Lower leg skin (tissue), 3 donors: ENCODE results near the gene CEP350.

Experiments used
- POLR2A ChIP-seq, 2 donors: fragments of 450-650 bp; IDR thresholded peaks; one replicate each; pipeline ENCODE4 v1.6.1; 2016 to 2017; ENCODE audit warnings: antibody characterized with exemption in 2 of 2, mild to moderate bottlenecking in 1 of 2, moderate library complexity in 1 of 2
- TF ChIP-seq, protein P1 (sequence below), 3 donors: fragments of 450-650 bp; IDR thresholded peaks; one replicate each; pipeline ENCODE4 v1.5.1; 2016; ENCODE audit warnings: antibody characterized with exemption in 3 of 3, mild to moderate bottlenecking in 3 of 3, moderate library complexity in 2 of 3

DNA sequence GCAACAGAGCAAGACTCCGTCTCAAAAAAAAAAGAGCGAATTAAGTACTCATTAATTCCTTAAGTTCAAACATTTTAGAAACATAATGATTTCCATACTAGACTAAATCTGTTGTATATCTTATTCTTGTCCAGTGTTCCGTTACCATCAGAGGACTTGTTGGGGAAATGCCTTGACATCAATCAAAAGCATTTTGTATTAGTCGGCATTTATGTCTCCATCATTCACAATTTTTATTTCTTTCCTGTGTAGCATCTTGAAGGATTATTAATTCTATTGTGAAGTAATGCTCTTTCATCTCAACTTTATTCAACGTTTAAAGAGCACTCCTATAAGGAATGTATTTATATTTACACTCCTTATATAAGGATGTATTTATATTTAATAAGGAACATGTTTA, 117.1 kb downstream of the CEP350 start:
- TF ChIP-seq, protein P1, sequence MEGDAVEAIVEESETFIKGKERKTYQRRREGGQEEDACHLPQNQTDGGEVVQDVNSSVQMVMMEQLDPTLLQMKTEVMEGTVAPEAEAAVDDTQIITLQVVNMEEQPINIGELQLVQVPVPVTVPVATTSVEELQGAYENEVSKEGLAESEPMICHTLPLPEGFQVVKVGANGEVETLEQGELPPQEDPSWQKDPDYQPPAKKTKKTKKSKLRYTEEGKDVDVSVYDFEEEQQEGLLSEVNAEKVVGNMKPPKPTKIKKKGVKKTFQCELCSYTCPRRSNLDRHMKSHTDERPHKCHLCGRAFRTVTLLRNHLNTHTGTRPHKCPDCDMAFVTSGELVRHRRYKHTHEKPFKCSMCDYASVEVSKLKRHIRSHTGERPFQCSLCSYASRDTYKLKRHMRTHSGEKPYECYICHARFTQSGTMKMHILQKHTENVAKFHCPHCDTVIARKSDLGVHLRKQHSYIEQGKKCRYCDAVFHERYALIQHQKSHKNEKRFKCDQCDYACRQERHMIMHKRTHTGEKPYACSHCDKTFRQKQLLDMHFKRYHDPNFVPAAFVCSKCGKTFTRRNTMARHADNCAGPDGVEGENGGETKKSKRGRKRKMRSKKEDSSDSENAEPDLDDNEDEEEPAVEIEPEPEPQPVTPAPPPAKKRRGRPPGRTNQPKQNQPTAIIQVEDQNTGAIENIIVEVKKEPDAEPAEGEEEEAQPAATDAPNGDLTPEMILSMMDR (IDR thresholded peaks at IDR 0.05), result no peak
- no peak for TF ChIP-seq POLR2A (IDR thresholded peaks at IDR 0.05)
